ENCODE measurements around the gene INMT.

DNA sequence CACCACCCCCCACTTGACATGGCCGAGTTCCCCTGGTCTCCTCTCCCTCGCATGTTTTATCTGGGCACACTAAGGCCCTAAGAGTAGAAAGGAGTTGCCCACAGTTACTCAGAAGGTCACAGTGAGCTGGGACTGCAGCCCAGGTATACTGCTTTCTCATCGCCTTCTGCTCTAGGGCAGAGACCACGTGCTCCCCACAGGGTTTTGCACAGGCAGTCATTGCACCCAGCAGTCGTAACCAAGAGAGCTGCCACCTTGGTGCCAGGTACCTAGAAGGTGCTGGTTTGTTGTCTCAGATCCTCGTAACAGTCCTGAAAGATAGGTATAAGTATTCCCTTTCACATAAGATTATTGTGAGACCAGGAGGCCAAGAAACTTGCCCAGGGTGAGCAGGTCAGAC is 21.0 kb downstream of the INMT start:
- TF ChIP-seq CTCF (IDR thresholded peaks at IDR 0.05; ENCODE audit: low read depth, low read length) (no peak), EZH2phosphoT487 (IDR thresholded peaks at IDR 0.05; ENCODE audit: low read depth) (no peak)

Data from OCI-LY3 (cell line).